Measurements from ENCODE around the gene MTM1.

DNA sequence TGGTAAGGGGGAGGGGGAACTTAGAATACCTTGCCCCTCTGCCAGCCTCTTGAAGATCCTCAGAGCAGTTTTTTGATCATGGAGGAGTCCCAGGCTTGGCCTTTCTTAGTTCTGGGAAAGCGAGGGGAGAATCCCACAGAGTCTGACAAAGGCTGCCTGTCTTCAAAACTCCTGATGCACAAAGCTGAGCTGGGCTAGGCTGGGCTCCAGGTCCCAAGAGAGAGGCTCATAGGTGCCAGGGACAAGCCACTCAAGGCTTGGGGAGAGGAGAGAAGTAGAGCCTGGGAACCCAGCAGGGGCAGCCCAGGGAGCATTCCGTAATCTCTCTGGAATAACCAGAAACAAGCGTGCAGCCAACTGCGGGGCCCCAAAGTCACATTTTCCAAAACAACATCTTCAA is 37.0 kb upstream of the MTM1 start:
- TF ChIP-seq TAF1 (IDR thresholded peaks at IDR 0.05; ENCODE audit: low read depth) (no peak), EZH2 (IDR thresholded peaks at IDR 0.05; ENCODE audit: borderline replicate concordance, insufficient read depth, low read length, poor library complexity, severe bottlenecking) (no peak), RAD21 (conservative IDR thresholded peaks at IDR 0.05) (no peak), POLR2AphosphoS5 (IDR thresholded peaks at IDR 0.05) (no peak), MXI1 (conservative IDR thresholded peaks at IDR 0.05; ENCODE audit: poor library complexity, severe bottlenecking) (no peak), EP300 (conservative IDR thresholded peaks at IDR 0.05; ENCODE audit: poor library complexity, severe bottlenecking) (no peak)
- TF ChIP-seq, protein P1, sequence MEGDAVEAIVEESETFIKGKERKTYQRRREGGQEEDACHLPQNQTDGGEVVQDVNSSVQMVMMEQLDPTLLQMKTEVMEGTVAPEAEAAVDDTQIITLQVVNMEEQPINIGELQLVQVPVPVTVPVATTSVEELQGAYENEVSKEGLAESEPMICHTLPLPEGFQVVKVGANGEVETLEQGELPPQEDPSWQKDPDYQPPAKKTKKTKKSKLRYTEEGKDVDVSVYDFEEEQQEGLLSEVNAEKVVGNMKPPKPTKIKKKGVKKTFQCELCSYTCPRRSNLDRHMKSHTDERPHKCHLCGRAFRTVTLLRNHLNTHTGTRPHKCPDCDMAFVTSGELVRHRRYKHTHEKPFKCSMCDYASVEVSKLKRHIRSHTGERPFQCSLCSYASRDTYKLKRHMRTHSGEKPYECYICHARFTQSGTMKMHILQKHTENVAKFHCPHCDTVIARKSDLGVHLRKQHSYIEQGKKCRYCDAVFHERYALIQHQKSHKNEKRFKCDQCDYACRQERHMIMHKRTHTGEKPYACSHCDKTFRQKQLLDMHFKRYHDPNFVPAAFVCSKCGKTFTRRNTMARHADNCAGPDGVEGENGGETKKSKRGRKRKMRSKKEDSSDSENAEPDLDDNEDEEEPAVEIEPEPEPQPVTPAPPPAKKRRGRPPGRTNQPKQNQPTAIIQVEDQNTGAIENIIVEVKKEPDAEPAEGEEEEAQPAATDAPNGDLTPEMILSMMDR (IDR thresholded peaks at IDR 0.05; ENCODE audit: poor library complexity, severe bottlenecking): no peak
- TF ChIP-seq, protein P2, sequence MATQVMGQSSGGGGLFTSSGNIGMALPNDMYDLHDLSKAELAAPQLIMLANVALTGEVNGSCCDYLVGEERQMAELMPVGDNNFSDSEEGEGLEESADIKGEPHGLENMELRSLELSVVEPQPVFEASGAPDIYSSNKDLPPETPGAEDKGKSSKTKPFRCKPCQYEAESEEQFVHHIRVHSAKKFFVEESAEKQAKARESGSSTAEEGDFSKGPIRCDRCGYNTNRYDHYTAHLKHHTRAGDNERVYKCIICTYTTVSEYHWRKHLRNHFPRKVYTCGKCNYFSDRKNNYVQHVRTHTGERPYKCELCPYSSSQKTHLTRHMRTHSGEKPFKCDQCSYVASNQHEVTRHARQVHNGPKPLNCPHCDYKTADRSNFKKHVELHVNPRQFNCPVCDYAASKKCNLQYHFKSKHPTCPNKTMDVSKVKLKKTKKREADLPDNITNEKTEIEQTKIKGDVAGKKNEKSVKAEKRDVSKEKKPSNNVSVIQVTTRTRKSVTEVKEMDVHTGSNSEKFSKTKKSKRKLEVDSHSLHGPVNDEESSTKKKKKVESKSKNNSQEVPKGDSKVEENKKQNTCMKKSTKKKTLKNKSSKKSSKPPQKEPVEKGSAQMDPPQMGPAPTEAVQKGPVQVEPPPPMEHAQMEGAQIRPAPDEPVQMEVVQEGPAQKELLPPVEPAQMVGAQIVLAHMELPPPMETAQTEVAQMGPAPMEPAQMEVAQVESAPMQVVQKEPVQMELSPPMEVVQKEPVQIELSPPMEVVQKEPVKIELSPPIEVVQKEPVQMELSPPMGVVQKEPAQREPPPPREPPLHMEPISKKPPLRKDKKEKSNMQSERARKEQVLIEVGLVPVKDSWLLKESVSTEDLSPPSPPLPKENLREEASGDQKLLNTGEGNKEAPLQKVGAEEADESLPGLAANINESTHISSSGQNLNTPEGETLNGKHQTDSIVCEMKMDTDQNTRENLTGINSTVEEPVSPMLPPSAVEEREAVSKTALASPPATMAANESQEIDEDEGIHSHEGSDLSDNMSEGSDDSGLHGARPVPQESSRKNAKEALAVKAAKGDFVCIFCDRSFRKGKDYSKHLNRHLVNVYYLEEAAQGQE (IDR thresholded peaks at IDR 0.05; ENCODE audit: borderline replicate concordance): no peak

Measured in neural cell (in vitro differentiated cells).